ENCODE measurements around the gene RAD21L1.

GRCh38 chr20:1240549-1240948 is 14.7 kb downstream of the RAD21L1 start:
- TF ChIP-seq CTCF (IDR thresholded peaks at IDR 0.05) = no peak
- no peak for TF ChIP-seq POLR2A (IDR thresholded peaks at IDR 0.05)
- no peak for TF ChIP-seq POLR2AphosphoS5 (IDR thresholded peaks at IDR 0.05; ENCODE audit: insufficient read depth in 1 of 2, low read depth in 1 of 2)
